ENCODE measurements around the gene CHST15.

DNA sequence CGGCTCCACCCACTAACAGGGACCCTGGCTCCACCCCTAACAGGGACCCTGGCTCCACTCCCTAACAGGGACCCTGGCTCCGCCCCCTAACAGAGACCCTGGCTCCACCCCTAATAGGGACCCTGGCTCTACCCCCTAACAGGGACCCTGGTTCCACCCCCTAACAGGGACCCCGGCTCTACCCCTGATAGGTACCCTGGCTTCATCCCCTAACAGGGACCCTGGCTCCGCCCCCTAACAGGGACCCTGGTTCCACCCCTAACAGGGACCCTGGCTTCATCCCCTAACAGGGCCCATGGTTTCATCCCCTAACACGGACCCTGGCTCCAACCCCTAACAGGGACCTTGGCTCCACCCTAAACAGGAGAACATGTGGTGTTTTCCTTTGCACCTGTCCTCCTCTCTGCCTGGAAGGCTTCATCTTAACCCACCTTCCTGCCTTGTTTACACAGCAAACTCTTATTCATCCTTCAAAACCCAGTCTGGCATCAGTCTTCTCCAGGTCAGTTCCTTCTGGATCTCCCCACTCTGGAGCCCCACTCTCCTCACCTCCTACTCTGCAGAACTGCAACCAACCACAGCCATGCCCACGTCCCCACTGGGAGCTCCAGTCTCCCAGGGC, 58.0 kb downstream of the CHST15 start:
- TF ChIP-seq, protein P1, sequence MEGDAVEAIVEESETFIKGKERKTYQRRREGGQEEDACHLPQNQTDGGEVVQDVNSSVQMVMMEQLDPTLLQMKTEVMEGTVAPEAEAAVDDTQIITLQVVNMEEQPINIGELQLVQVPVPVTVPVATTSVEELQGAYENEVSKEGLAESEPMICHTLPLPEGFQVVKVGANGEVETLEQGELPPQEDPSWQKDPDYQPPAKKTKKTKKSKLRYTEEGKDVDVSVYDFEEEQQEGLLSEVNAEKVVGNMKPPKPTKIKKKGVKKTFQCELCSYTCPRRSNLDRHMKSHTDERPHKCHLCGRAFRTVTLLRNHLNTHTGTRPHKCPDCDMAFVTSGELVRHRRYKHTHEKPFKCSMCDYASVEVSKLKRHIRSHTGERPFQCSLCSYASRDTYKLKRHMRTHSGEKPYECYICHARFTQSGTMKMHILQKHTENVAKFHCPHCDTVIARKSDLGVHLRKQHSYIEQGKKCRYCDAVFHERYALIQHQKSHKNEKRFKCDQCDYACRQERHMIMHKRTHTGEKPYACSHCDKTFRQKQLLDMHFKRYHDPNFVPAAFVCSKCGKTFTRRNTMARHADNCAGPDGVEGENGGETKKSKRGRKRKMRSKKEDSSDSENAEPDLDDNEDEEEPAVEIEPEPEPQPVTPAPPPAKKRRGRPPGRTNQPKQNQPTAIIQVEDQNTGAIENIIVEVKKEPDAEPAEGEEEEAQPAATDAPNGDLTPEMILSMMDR (IDR thresholded peaks at IDR 0.05; ENCODE audit: low read depth, low read length, poor library complexity, severe bottlenecking): no peak
- TF ChIP-seq EZH2phosphoT487 (IDR thresholded peaks at IDR 0.05; ENCODE audit: borderline replicate concordance, low read length): no peak
